Kidney epithelial cell (primary cell): ENCODE measurements around the gene KIAA2012. TPM values are rescaled to one million over a fixed set of nuclear protein-coding genes. Genes with fewer than 3 reads are reported as not detected.
A peak's percentile ranks its signal among the peaks of the same experiment; 100 is the strongest.

ENCODE experiments used
- DNase-seq: peaks from one replicate; pipeline ENCODE4 v3.0.0-alpha.2; 2010; ENCODE audit warnings: low read depth
- H3K27me3 ChIP-seq: 2 replicates; pipeline ENCODE4 v1.6.0; 2011; ENCODE audit warnings: low read length; ENCODE audit not compliant: control insufficient read depth, insufficient read depth
- H3K36me3 ChIP-seq: 2 replicates; pipeline ENCODE4 v1.5.1; 2011; ENCODE audit warnings: low read length; ENCODE audit not compliant: control insufficient read depth, insufficient read depth
- H3K4me3 ChIP-seq: 2 replicates; pipeline ENCODE4 v1.5.1; 2011; ENCODE audit warnings: low read depth, mild to moderate bottlenecking, control low read depth, low read length
- total RNA-seq: library from RNA; depleted of rRNA; stranded (reverse); fragments of >200 nt; gene quantifications from 2 replicates; pipeline ENCODE4 v1.2.3, GENCODE V29; 2015
- TF ChIP-seq, protein P1 (sequence below): IDR thresholded peaks from 2 replicates; pipeline ENCODE4 v1.5.1; 2011; ENCODE audit warnings: mild to moderate bottlenecking, moderate library complexity, low read length, control low read depth, inconsistent platforms; ENCODE audit not compliant: insufficient read depth, poor library complexity, severe bottlenecking

The KIAA2012 gene
- total RNA-seq, 1 donor from 2014 or later, result not detected

DNA sequence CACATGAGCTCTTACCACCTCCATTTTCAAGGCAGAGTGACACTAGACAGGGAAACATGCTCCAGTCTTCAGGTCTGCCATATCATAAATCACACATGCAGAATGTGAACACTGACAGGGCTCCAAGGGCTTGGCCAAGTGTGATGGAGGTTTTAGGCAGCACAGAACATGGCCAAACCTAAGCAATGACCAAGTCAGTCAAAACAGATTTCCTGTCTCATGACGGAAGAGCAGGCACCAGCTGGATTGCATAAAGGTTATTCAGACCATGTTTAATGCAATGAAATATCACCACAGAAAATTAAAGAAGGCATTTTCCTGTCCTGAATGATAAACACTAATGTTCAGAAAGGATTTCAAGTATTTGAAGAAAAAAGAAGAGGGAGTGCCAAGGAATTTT lies 92.9 kb downstream of the KIAA2012 start:
- TF ChIP-seq, protein P1, sequence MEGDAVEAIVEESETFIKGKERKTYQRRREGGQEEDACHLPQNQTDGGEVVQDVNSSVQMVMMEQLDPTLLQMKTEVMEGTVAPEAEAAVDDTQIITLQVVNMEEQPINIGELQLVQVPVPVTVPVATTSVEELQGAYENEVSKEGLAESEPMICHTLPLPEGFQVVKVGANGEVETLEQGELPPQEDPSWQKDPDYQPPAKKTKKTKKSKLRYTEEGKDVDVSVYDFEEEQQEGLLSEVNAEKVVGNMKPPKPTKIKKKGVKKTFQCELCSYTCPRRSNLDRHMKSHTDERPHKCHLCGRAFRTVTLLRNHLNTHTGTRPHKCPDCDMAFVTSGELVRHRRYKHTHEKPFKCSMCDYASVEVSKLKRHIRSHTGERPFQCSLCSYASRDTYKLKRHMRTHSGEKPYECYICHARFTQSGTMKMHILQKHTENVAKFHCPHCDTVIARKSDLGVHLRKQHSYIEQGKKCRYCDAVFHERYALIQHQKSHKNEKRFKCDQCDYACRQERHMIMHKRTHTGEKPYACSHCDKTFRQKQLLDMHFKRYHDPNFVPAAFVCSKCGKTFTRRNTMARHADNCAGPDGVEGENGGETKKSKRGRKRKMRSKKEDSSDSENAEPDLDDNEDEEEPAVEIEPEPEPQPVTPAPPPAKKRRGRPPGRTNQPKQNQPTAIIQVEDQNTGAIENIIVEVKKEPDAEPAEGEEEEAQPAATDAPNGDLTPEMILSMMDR, result no peak
- no peak overlapping the region for H3K4me3 ChIP-seq
- no peaks in the 10 kb centered on the region for H3K27me3 ChIP-seq
- no peaks in the 10 kb centered on the region for H3K36me3 ChIP-seq
- DNase-seq, result no peak

DNA sequence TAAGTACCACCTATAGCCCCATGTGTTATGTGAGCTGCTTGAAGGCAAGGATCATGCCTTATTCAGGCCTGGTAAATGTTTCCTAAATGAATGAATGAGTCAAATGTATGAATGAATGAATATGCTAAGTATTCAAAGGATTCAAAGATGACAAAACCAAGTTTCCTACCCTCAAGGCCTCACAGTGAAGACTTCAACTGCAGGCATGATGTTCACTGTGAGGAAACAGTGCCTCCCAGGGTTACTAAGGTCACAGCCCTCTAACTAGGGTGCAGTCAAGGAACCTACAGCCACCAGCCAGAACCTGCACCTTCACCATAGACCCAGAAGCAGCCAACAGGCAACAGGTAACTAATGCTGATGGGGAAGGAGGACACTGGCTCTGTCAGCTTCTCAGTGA lies 96.1 kb downstream of the KIAA2012 start:
- H3K4me3 ChIP-seq, result no peak overlapping the region
- no peaks in the 10 kb centered on the region for H3K27me3 ChIP-seq
- no peak for DNase-seq
- TF ChIP-seq, protein P1, result no peak
- H3K36me3 ChIP-seq, result no peaks in the 10 kb centered on the region

- no peak overlapping the region for H3K4me3 ChIP-seq
- H3K36me3 ChIP-seq, result no peaks in the 10 kb centered on the region
- H3K27me3 ChIP-seq, result no peaks in the 10 kb centered on the region
- DNase-seq, result no peak
- TF ChIP-seq, protein P1, result no peak
Measured at GRCh38 chr2:202169832-202170424, 96.9 kb downstream of the KIAA2012 start.

- TF ChIP-seq, protein P1, result no peak
- no peaks in the 10 kb centered on the region for H3K27me3 ChIP-seq
- peak overlapping the region; percentile 3 for H3K4me3 ChIP-seq
- no peak for DNase-seq
- H3K36me3 ChIP-seq, result no peaks in the 10 kb centered on the region
Measured at GRCh38 chr2:202171241-202171825, 98.3 kb downstream of the KIAA2012 start.

DNA sequence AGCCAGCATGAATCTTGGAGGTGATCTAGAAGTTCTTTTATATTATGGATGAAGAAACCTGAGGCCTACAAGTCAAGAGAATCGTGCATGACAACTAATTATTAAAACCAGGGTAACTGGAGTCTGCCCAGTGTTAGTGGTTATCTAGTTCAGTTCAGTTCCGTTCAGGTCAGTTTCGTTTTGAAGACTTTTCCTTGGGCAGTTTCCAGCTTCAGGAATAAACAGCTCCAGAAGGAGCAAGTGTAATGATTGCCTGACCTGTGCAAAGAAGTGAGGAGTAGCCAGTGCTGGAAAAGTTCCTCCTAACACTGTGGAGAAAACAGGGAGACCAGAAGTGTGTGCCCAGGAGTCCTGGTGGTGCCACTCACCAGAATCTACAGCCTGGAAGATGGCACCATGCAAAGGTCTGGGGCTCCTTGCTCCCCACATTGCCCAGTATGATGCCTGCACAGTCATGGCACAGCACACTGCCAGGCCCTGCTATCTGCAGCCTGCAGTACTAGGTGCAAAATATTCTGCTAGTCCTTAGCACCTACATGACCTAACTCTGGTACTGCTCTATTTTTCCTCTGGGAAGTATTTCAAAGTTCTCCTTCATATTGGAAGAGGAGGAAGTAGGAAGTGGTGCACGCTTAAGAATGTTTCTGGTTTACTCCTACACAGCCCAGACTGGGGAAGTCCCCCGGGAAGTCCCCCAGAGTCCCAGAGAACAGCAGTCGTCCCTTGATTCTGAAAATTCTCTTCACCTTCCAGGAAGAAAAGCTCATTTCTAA lies 99.6 kb downstream of the KIAA2012 start:
- Histone ChIP-seq H3K4me3 (no peak overlapping the region), H3K27me3 (no peaks in the 10 kb centered on the region), H3K36me3 (no peaks in the 10 kb centered on the region)
- DNase-seq, result no peak
- TF ChIP-seq, protein P1, result no peak
